Right cardiac atrium (tissue), 5 donors: Measurements from ENCODE around the gene GCA. TPM values are rescaled to one million over a fixed set of nuclear protein-coding genes. Genes with fewer than 3 reads are reported as not detected.

Experiments
- ATAC-seq, 2 donors: fragments of 200-7000 bp; cut with Tn5 transposase; one replicate each; pipeline versions ENCODE4 v1.8.0 to v1.9.1; 2020; ENCODE audit warnings: moderate library complexity in 2 of 2, mild to moderate bottlenecking in 1 of 2
- DNase-seq, 3 donors: peaks; one replicate each; pipeline ENCODE4 v3.0.0-alpha.2; 2020
- H3K27ac ChIP-seq: one replicate; pipeline ENCODE4 v1.5.1; 2013; ENCODE audit warnings: mild to moderate bottlenecking, low read length, control low read depth, moderate library complexity
- H3K27me3 ChIP-seq: one replicate; pipeline ENCODE4 v1.6.1; 2013; ENCODE audit not compliant: control insufficient read depth, insufficient read depth
- H3K4me1 ChIP-seq: one replicate; pipeline ENCODE4 v1.6.1; 2013; ENCODE audit warnings: low read length; ENCODE audit not compliant: control insufficient read depth, insufficient read depth
- H3K4me3 ChIP-seq: one replicate; pipeline ENCODE4 v1.5.1; 2013; ENCODE audit warnings: low read length, control low read depth
- H3K9me3 ChIP-seq: one replicate; pipeline ENCODE4 v1.6.1; 2013; ENCODE audit warnings: low read length; ENCODE audit not compliant: control insufficient read depth
- whole genome bisulfite sequencing: extraction: QIAGEN DNeasy Blood & Tissue Kit; methylation state at CpG from one replicate; pipeline ENCODE4 v1.1.7; 2013; 5-methylcytosine and 5-hydroxymethylcytosine counted together
- intact Hi-C, 4 donors: fragments of 100-400 bp; cut with DNase I; formaldehyde crosslinking; loops; one replicate each; pipeline versions ENCODE4 v1.11.0 to v1.14.0; 2022 to 2023
- polyA plus RNA-seq: library from polyadenylated mRNA; stranded (reverse); fragments of 200-250 nt; gene quantifications from one replicate; pipeline ENCODE4 v1.2.3, GENCODE V29; 2013
- total RNA-seq, 4 donors: library from RNA; stranded (reverse); fragmentation: NEBNext Ultra II Directional; extraction: Animal tissue kit (Norgen Biotek cat#: 25700); gene quantifications; one replicate each; pipeline ENCODE4 v1.2.1, GENCODE V29; 2021
- donor health status: healthy with polysubstance abuse.
- donor health status: DM: no; HTN: yes; CAD: no.
- donor health status: DM: no; HTN: no; CAD: no.
- donor health status: DM: no; HTN: yes; CAD: no; lungs with severe emphysema.
- donor health status: DM: yes; HTN: yes; CAD: no.

GCA gene
- total and polyA plus RNA-seq, 5 donors, result 7.7 to 13.7 (median 13.0) TPM

- ATAC-seq (no peak), DNase-seq (no peak)
- Histone ChIP-seq H3K4me1 (peaks cover 2% of the 10 kb centered on the region), H3K9me3 (no peaks in the 10 kb centered on the region), H3K27ac (no peak overlapping the region), H3K4me3 (no peak overlapping the region), H3K27me3 (no peaks in the 10 kb centered on the region)
- intact Hi-C loops, result no loop called here
- 72% methylated on average over 3 of the region's 3 CpGs for WGBS
Observed at GRCh38 chr2:162370931-162371330, 27.0 kb downstream of the GCA start.

DNA sequence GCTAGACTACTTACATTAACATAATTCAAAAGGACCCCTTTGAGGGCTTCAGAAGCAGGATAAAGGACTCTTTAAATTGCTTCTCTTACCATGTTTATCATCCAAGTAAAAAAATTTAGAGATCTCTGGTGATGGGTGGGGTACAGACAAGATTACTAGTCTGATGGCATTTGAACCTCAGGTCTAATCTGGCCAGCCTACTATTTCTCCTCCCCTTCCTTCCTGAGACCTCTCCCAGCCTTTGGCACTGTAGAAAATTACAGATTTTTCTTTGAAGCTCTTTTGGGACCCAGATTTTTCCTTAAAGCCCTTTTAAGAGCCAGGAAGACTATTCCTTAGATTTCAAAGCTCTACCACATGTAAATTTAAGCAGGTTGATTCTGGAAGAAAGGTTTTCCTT lies 28.9 kb downstream of the GCA start:
- H3K4me1 ChIP-seq, result peaks cover 2% of the 10 kb centered on the region
- peak in 1 of 2 donors; percentile 94 for ATAC-seq
- no peaks in the 10 kb centered on the region for H3K9me3 ChIP-seq
- no peak overlapping the region for H3K27ac ChIP-seq
- H3K27me3 ChIP-seq, result no peaks in the 10 kb centered on the region
- no peak overlapping the region for H3K4me3 ChIP-seq
- DNase-seq, result no peak
- intact Hi-C loops, result no loop called here

GRCh38 chr2:162379719-162380580 lies 36.0 kb downstream of the GCA start:
- intact Hi-C loops, result no loop called here
- Histone ChIP-seq H3K27me3 (no peaks in the 10 kb centered on the region), H3K27ac (peak overlapping the region; percentile 43), H3K4me3 (peak overlapping the region; percentile 29), H3K4me1 (no peaks in the 10 kb centered on the region), H3K9me3 (no peaks in the 10 kb centered on the region)
- DNase-seq (peak in 1 of 3 donors; percentile 13), ATAC-seq (peak; percentile 83 to 93)
- WGBS, result 28% methylated on average over 12 of the region's 12 CpGs

- Histone ChIP-seq H3K27ac (no peak overlapping the region), H3K4me1 (no peaks in the 10 kb centered on the region), H3K4me3 (no peak overlapping the region), H3K27me3 (no peaks in the 10 kb centered on the region), H3K9me3 (no peaks in the 10 kb centered on the region)
- ATAC-seq, result no peak
- intact Hi-C loops, result no loop called here
- DNase-seq, result no peak
- 29% methylated on average over 4 of the region's 4 CpGs for WGBS
Observed at GRCh38 chr2:162381851-162382250, 37.9 kb downstream of the GCA start.

DNA sequence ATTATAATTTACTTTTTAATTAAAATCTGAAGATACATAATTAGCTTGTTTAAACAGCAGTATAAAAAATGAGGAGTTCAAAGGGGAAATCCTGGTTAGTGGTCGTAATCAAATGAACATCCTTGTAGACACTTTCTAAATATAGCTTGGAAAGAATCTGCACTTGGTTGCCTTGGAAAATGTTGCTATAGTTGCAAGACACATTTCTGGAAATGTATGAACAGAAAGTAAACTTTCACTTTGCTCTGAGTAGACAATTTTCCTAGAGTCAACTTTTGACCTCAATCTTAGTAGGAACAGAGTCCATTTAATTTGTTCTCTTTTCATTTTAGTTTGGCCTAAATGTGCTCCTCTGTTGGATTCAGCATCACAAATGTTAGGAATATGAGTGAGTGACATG lies 38.3 kb downstream of the GCA start:
- H3K4me3 ChIP-seq, result no peak overlapping the region
- no peak overlapping the region for H3K27ac ChIP-seq
- intact Hi-C loops, result no loop called here
- H3K9me3 ChIP-seq, result no peaks in the 10 kb centered on the region
- H3K4me1 ChIP-seq, result no peaks in the 10 kb centered on the region
- no peak for DNase-seq
- WGBS, result 5% methylated on average over 1 of the region's 1 CpG
- peak; percentile 57 to 59 for ATAC-seq
- no peaks in the 10 kb centered on the region for H3K27me3 ChIP-seq

- H3K27me3 ChIP-seq, result no peaks in the 10 kb centered on the region
- no peaks in the 10 kb centered on the region for H3K9me3 ChIP-seq
- ATAC-seq (no peak), DNase-seq (no peak)
- no peak overlapping the region for H3K4me3 ChIP-seq
- no peak overlapping the region for H3K27ac ChIP-seq
- WGBS, result 71% methylated on average over 3 of the region's 3 CpGs
- intact Hi-C loops, result no loop called here
- H3K4me1 ChIP-seq, result no peaks in the 10 kb centered on the region
Observed at GRCh38 chr2:162385536-162385935, 41.6 kb downstream of the GCA start.

GRCh38 chr2:162390801-162391200 lies 46.9 kb downstream of the GCA start:
- Histone ChIP-seq H3K4me1 (no peaks in the 10 kb centered on the region), H3K27me3 (no peaks in the 10 kb centered on the region), H3K27ac (no peak overlapping the region), H3K9me3 (no peaks in the 10 kb centered on the region), H3K4me3 (no peak overlapping the region)
- 97% methylated on average over 4 of the region's 4 CpGs for WGBS
- DNase-seq, result peak in 1 of 3 donors; percentile 24
- ATAC-seq, result no peak
- intact Hi-C loops, result no loop called here

DNA sequence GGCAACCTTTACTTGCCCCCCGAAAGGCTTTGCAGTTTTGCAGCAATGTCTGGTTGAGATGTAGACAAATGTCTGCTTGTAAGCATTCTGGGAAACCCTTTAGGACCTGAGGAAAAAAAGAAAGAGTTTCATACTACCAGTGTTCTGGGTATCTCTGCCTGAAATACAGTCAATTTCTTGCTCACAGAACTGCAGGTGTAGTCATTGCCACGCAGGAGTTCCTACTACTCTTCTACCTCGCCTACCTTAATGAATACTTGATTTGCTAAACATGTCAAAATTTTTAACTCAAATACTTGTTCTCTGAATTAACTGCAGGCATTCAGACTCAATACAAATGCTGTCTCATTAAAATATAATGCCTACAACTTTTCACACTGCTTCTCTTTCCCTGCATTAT lies 56.4 kb downstream of the GCA start:
- Histone ChIP-seq H3K27me3 (no peaks in the 10 kb centered on the region), H3K9me3 (no peaks in the 10 kb centered on the region), H3K4me3 (no peak overlapping the region), H3K27ac (no peak overlapping the region), H3K4me1 (no peaks in the 10 kb centered on the region)
- ATAC-seq, result no peak
- intact Hi-C loops, result no loop called here
- 88% methylated on average over 3 of the region's 3 CpGs for WGBS
- no peak for DNase-seq

DNA sequence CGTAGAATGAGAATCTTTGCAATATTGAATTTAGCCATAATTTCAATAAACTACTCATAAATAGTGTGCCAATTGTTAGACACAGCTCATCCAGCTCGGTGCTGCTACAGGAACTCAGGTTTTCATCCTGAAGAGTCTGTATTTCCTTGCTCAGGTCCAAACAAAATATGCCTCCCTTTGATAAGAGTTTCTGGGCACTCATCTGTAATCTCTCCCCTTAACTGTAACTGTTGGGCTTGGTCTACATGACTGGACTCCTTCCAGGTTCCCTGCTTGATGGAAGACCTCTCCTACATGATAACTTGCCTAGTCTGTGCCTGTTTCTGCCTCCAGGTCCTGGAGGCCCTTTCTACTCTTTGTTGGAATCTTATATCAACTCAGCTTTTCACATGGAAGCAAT lies 57.9 kb downstream of the GCA start:
- no peaks in the 10 kb centered on the region for H3K4me1 ChIP-seq
- intact Hi-C loops, result no loop called here
- H3K4me3 ChIP-seq, result no peak overlapping the region
- H3K27ac ChIP-seq, result no peak overlapping the region
- no peaks in the 10 kb centered on the region for H3K27me3 ChIP-seq
- DNase-seq, result no peak
- ATAC-seq, result peak in 1 of 2 donors; percentile 31
- no peaks in the 10 kb centered on the region for H3K9me3 ChIP-seq
- 67% methylated on average over 2 of the region's 2 CpGs for WGBS

DNA sequence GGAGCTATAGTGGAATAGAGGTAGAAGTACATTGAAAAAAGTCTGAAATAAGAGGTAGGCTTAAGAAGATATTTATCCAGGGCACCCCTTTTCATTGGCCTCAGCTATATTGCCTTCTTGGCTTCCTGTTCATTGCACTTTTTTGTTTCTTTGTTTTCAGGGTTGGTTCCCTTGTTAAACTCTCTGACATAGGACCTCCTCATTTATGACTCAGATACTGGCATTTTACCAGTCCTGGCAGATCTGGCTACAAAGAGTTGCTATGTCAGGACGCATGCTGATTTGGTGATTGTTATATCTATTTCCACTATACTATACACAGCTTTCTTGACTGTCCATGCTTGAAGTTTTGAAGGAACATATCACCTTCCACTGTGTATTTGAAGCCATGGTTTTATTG lies 60.0 kb downstream of the GCA start:
- no peak overlapping the region for H3K4me3 ChIP-seq
- intact Hi-C loops, result no loop called here
- DNase-seq (no peak), ATAC-seq (peak in 1 of 2 donors; percentile 36)
- no peaks in the 10 kb centered on the region for H3K27me3 ChIP-seq
- no peaks in the 10 kb centered on the region for H3K4me1 ChIP-seq
- H3K27ac ChIP-seq, result no peak overlapping the region
- no peaks in the 10 kb centered on the region for H3K9me3 ChIP-seq
- 65% methylated on average over 1 of the region's 1 CpG for WGBS
